Measurements from ENCODE around the gene TFEB.

Gene TFEB

GRCh38 chr6:41670703-41671360, 64.6 kb downstream of the TFEB start:
- DNase-seq (ENCODE audit: low spot score): no peak
- in situ Hi-C loops (cut with MboI; ENCODE audit: low pct_unique_long_range_greater_than_20kb, low sequenced_read_pairs, unreplicated experiment): no loop called here
- no peak for TF ChIP-seq CTCF (IDR thresholded peaks at IDR 0.05; ENCODE audit: extremely low read depth, insufficient read depth, missing control alignments)

- no peak for DNase-seq (ENCODE audit: low spot score)
- no peak for TF ChIP-seq CTCF (IDR thresholded peaks at IDR 0.05; ENCODE audit: extremely low read depth, insufficient read depth, missing control alignments)
- in situ Hi-C loops (cut with MboI; ENCODE audit: low pct_unique_long_range_greater_than_20kb, low sequenced_read_pairs, unreplicated experiment): no loop called here
Measured at GRCh38 chr6:41668968-41669367, 66.4 kb downstream of the TFEB start.

GRCh38 chr6:41667195-41667594, 68.2 kb downstream of the TFEB start:
- DNase-seq (ENCODE audit: low spot score): no peak
- TF ChIP-seq CTCF (IDR thresholded peaks at IDR 0.05; ENCODE audit: extremely low read depth, insufficient read depth, missing control alignments): no peak
- in situ Hi-C loops (cut with MboI; ENCODE audit: low pct_unique_long_range_greater_than_20kb, low sequenced_read_pairs, unreplicated experiment): no loop called here

- DNase-seq (ENCODE audit: low spot score): no peak
- in situ Hi-C loops (cut with MboI; ENCODE audit: low pct_unique_long_range_greater_than_20kb, low sequenced_read_pairs, unreplicated experiment): no loop called here
- no peak for TF ChIP-seq CTCF (IDR thresholded peaks at IDR 0.05; ENCODE audit: extremely low read depth, insufficient read depth, missing control alignments)
Measured at GRCh38 chr6:41664271-41664670, 71.1 kb downstream of the TFEB start.

GRCh38 chr6:41663568-41663967, 71.8 kb downstream of the TFEB start:
- TF ChIP-seq CTCF (IDR thresholded peaks at IDR 0.05; ENCODE audit: extremely low read depth, insufficient read depth, missing control alignments): no peak
- DNase-seq (ENCODE audit: low spot score): no peak
- in situ Hi-C loops (cut with MboI; ENCODE audit: low pct_unique_long_range_greater_than_20kb, low sequenced_read_pairs, unreplicated experiment): no loop called here

- no peak for TF ChIP-seq CTCF (IDR thresholded peaks at IDR 0.05; ENCODE audit: extremely low read depth, insufficient read depth, missing control alignments)
- in situ Hi-C loops (cut with MboI; ENCODE audit: low pct_unique_long_range_greater_than_20kb, low sequenced_read_pairs, unreplicated experiment): no loop called here
- no peak for DNase-seq (ENCODE audit: low spot score)
Measured at GRCh38 chr6:41659935-41660334, 75.5 kb downstream of the TFEB start.

All from GM13977 (cell line).